Keratinocyte (primary cell): ENCODE results near the gene DVL1.

Source experiments
- EZH2 ChIP-seq: IDR thresholded peaks from one replicate; pipeline ENCODE4 v1.6.1; 2012; ENCODE audit warnings: inconsistent platforms, mild to moderate bottlenecking, low read length, moderate library complexity
- TF ChIP-seq, protein P1 (sequence below), 3 experiments: IDR thresholded peaks in 1 of 3; conservative IDR thresholded peaks in 1 of 3; optimal IDR thresholded peaks in 1 of 3; 2 replicates in 2 of 3; 3 replicates in 1 of 3; pipeline versions ENCODE3 to v1.5.1; 2011; ENCODE audit warnings: low read length in 3 of 3, mild to moderate bottlenecking in 3 of 3, moderate library complexity in 2 of 3, control low read depth in 1 of 3, inconsistent platforms in 1 of 3; ENCODE audit not compliant: insufficient read depth in 2 of 3; ENCODE audit errors: extremely low read depth in 1 of 3

DNA sequence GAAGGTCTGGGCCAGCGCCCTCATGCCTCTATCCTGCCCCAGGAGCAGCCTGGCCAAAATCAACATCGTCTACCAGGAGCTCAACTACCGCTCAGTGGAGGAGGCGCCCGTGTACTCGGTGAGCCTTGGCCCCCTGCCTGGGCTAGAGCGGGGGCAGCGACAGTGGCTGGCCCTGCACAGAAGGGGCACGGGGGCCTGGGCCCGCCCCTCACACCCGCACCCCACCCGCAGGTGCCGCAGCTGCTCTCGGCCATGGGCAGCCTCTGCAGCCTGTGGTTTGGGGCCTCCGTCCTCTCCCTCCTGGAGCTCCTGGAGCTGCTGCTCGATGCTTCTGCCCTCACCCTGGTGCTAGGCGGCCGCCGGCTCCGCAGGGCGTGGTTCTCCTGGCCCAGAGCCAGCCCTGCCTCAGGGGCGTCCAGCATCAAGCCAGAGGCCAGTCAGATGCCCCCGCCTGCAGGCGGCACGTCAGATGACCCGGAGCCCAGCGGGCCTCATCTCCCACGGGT is 58.1 kb downstream of the DVL1 start:
- no peak for TF ChIP-seq EZH2
- TF ChIP-seq, protein P1, sequence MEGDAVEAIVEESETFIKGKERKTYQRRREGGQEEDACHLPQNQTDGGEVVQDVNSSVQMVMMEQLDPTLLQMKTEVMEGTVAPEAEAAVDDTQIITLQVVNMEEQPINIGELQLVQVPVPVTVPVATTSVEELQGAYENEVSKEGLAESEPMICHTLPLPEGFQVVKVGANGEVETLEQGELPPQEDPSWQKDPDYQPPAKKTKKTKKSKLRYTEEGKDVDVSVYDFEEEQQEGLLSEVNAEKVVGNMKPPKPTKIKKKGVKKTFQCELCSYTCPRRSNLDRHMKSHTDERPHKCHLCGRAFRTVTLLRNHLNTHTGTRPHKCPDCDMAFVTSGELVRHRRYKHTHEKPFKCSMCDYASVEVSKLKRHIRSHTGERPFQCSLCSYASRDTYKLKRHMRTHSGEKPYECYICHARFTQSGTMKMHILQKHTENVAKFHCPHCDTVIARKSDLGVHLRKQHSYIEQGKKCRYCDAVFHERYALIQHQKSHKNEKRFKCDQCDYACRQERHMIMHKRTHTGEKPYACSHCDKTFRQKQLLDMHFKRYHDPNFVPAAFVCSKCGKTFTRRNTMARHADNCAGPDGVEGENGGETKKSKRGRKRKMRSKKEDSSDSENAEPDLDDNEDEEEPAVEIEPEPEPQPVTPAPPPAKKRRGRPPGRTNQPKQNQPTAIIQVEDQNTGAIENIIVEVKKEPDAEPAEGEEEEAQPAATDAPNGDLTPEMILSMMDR (optimal IDR thresholded peaks at IDR 0.05 in 1 of 3, IDR thresholded peaks at IDR 0.05 in 1 of 3, conservative IDR thresholded peaks at IDR 0.05 in 1 of 3; ENCODE audit: extremely low read depth in 1 of 3, insufficient read depth in 2 of 3, low read length in 3 of 3) = no peak
